ENCODE data around the gene CMTM6.
"Not testable (repeated sequence)": the region's sequence is repeated elsewhere in the genome, so short reads cannot be mapped to it uniquely, and the experiment has no call there.

Gene CMTM6

GRCh38 chr3:32502118-32502945 is at the start of gene CMTM6:
Gene CMTM6 (minus strand): TSS chr3:32502852. CDS start chr3:32502745, 107 bp downstream.
- Mint-ChIP-seq H3K36me3 (no peaks in the 10 kb centered on the region), H3K27ac (peak within 1 kb of the TSS; percentile 95)

GRCh38 chr3:32552013-32552412 is 49.4 kb upstream of the CMTM6 start:
- Mint-ChIP-seq H3K27ac (no peak overlapping the region), H3K27me3 (no peaks in the 10 kb centered on the region), H3K36me3 (peaks cover 2% of the 10 kb centered on the region), H3K9me3 (ENCODE audit: low read depth) (no peaks in the 10 kb centered on the region), H3K4me3 (no peak overlapping the region), H3K4me1 (ENCODE audit: low read depth) (peaks cover 48% of the 10 kb centered on the region)

More at GRCh38 chr3:32502118-32502945, at the start of gene CMTM6:
- H3K27me3 Mint-ChIP-seq: no peaks in the 10 kb centered on the region
- H3K9me3 Mint-ChIP-seq (ENCODE audit: low read depth): no peaks in the 10 kb centered on the region
- H3K4me3 Mint-ChIP-seq: peak within 1 kb of the TSS; percentile 99
- peaks cover 34% of the 10 kb centered on the region for H3K4me1 Mint-ChIP-seq (ENCODE audit: low read depth)

GRCh38 chr3:32551496-32551895 is 48.8 kb upstream of the CMTM6 start:
- Mint-ChIP-seq H3K27me3 (no peaks in the 10 kb centered on the region), H3K9me3 (ENCODE audit: low read depth) (no peaks in the 10 kb centered on the region), H3K4me1 (ENCODE audit: low read depth) (peaks cover 46% of the 10 kb centered on the region), H3K36me3 (peaks cover 2% of the 10 kb centered on the region), H3K27ac (no peak overlapping the region), H3K4me3 (no peak overlapping the region)

GRCh38 chr3:32551087-32551486 is 48.4 kb upstream of the CMTM6 start:
- Mint-ChIP-seq H3K4me1 (ENCODE audit: low read depth) (peaks cover 45% of the 10 kb centered on the region), H3K4me3 (no peak overlapping the region), H3K36me3 (peaks cover 2% of the 10 kb centered on the region), H3K27ac (no peak overlapping the region), H3K27me3 (no peaks in the 10 kb centered on the region), H3K9me3 (ENCODE audit: low read depth) (no peaks in the 10 kb centered on the region)

GRCh38 chr3:32545305-32545704 is 42.7 kb upstream of the CMTM6 start:
- H3K27ac Mint-ChIP-seq: no peak overlapping the region
- no peaks in the 10 kb centered on the region for H3K9me3 Mint-ChIP-seq (ENCODE audit: low read depth)
- H3K36me3 Mint-ChIP-seq: peaks cover 7% of the 10 kb centered on the region
- no peak overlapping the region for H3K4me3 Mint-ChIP-seq
- H3K27me3 Mint-ChIP-seq: no peaks in the 10 kb centered on the region
- H3K4me1 Mint-ChIP-seq (ENCODE audit: low read depth): peaks cover 25% of the 10 kb centered on the region

- H3K27ac Mint-ChIP-seq: no peak overlapping the region
- H3K4me3 Mint-ChIP-seq: no peak overlapping the region
- H3K27me3 Mint-ChIP-seq: no peaks in the 10 kb centered on the region
- no peaks in the 10 kb centered on the region for H3K9me3 Mint-ChIP-seq (ENCODE audit: low read depth)
- peaks cover 7% of the 10 kb centered on the region for H3K36me3 Mint-ChIP-seq
- peaks cover 25% of the 10 kb centered on the region for H3K4me1 Mint-ChIP-seq (ENCODE audit: low read depth)
These were observed 42.2 kb upstream of the CMTM6 start for GRCh38 chr3:32544894-32545293.

- H3K36me3 Mint-ChIP-seq: peaks cover 9% of the 10 kb centered on the region
These were observed 40.2 kb upstream of the CMTM6 start for GRCh38 chr3:32542807-32543206.

GRCh38 chr3:32540899-32541298 is 38.2 kb upstream of the CMTM6 start:
- Mint-ChIP-seq H3K9me3 (ENCODE audit: low read depth) (no peaks in the 10 kb centered on the region), H3K4me1 (ENCODE audit: low read depth) (peaks cover 13% of the 10 kb centered on the region), H3K27ac (no peak overlapping the region), H3K36me3 (peaks cover 13% of the 10 kb centered on the region), H3K4me3 (no peak overlapping the region), H3K27me3 (no peaks in the 10 kb centered on the region)

More at GRCh38 chr3:32542807-32543206, 40.2 kb upstream of the CMTM6 start:
- H3K4me3 Mint-ChIP-seq: no peak overlapping the region
- H3K9me3 Mint-ChIP-seq (ENCODE audit: low read depth): no peaks in the 10 kb centered on the region
- peaks cover 23% of the 10 kb centered on the region for H3K4me1 Mint-ChIP-seq (ENCODE audit: low read depth)
- peak overlapping the region; percentile 10 for H3K27ac Mint-ChIP-seq
- no peaks in the 10 kb centered on the region for H3K27me3 Mint-ChIP-seq

- no peak overlapping the region for H3K27ac Mint-ChIP-seq
- H3K36me3 Mint-ChIP-seq: peaks cover 15% of the 10 kb centered on the region
- no peaks in the 10 kb centered on the region for H3K9me3 Mint-ChIP-seq (ENCODE audit: low read depth)
- H3K4me1 Mint-ChIP-seq (ENCODE audit: low read depth): peaks cover 4% of the 10 kb centered on the region
- H3K4me3 Mint-ChIP-seq: no peak overlapping the region
- no peaks in the 10 kb centered on the region for H3K27me3 Mint-ChIP-seq
These were observed 29.8 kb upstream of the CMTM6 start for GRCh38 chr3:32532434-32532833.

GRCh38 chr3:32531010-32531647 is 28.5 kb upstream of the CMTM6 start:
- H3K27me3 Mint-ChIP-seq: no peaks in the 10 kb centered on the region
- no peak overlapping the region for H3K27ac Mint-ChIP-seq
- H3K9me3 Mint-ChIP-seq (ENCODE audit: low read depth): no peaks in the 10 kb centered on the region
- no peak overlapping the region for H3K4me3 Mint-ChIP-seq
- peaks cover 4% of the 10 kb centered on the region for H3K4me1 Mint-ChIP-seq (ENCODE audit: low read depth)
- peaks cover 10% of the 10 kb centered on the region for H3K36me3 Mint-ChIP-seq

- no peak overlapping the region for H3K4me3 Mint-ChIP-seq
- H3K27ac Mint-ChIP-seq: no peak overlapping the region
- H3K27me3 Mint-ChIP-seq: no peaks in the 10 kb centered on the region
- no peaks in the 10 kb centered on the region for H3K4me1 Mint-ChIP-seq (ENCODE audit: low read depth)
- H3K9me3 Mint-ChIP-seq (ENCODE audit: low read depth): no peaks in the 10 kb centered on the region
- peaks cover 13% of the 10 kb centered on the region for H3K36me3 Mint-ChIP-seq
These were observed 23.1 kb upstream of the CMTM6 start for GRCh38 chr3:32525720-32526119.

- Mint-ChIP-seq H3K27me3 (no peaks in the 10 kb centered on the region), H3K4me3 (no peak overlapping the region), H3K36me3 (peaks cover 10% of the 10 kb centered on the region), H3K4me1 (ENCODE audit: low read depth) (no peaks in the 10 kb centered on the region), H3K9me3 (ENCODE audit: low read depth) (no peaks in the 10 kb centered on the region), H3K27ac (peak overlapping the region; percentile 16)
These were observed 20.0 kb upstream of the CMTM6 start for GRCh38 chr3:32522682-32523081.

- not testable (repeated sequence) for H3K9me3 Mint-ChIP-seq (ENCODE audit: low read depth); H3K4me1 Mint-ChIP-seq (ENCODE audit: low read depth); H3K4me3 Mint-ChIP-seq; H3K27me3 Mint-ChIP-seq; H3K36me3 Mint-ChIP-seq; H3K27ac Mint-ChIP-seq
These were observed 16.3 kb upstream of the CMTM6 start for GRCh38 chr3:32518921-32519320.

GRCh38 chr3:32516751-32517150 is 14.1 kb upstream of the CMTM6 start:
- H3K36me3 Mint-ChIP-seq; H3K27ac Mint-ChIP-seq; H3K9me3 Mint-ChIP-seq (ENCODE audit: low read depth); H3K27me3 Mint-ChIP-seq; H3K4me1 Mint-ChIP-seq (ENCODE audit: low read depth); H3K4me3 Mint-ChIP-seq: not testable (repeated sequence)

GRCh38 chr3:32511005-32511404 is 8.4 kb upstream of the CMTM6 start:
- Mint-ChIP-seq H3K4me1 (ENCODE audit: low read depth) (peaks cover under 1% of the 10 kb centered on the region), H3K27me3 (no peaks in the 10 kb centered on the region), H3K4me3 (no peak overlapping the region), H3K27ac (no peak overlapping the region), H3K9me3 (ENCODE audit: low read depth) (no peaks in the 10 kb centered on the region), H3K36me3 (no peaks in the 10 kb centered on the region)

Data from activated naive CD8-positive, alpha-beta T cell (primary cell).